Sciatic nerve (tissue), 2 donors: ENCODE measurements around the gene EFCAB8. TPM values are rescaled to one million over a fixed set of nuclear protein-coding genes. Genes with fewer than 3 reads are reported as not detected.

Experiments used
- ATAC-seq: fragments of 200-7000 bp; cut with Tn5 transposase; one replicate; pipeline ENCODE4 v1.9.1; 2020; ENCODE audit warnings: mild to moderate bottlenecking, moderate library complexity
- DNase-seq: peaks from one replicate; pipeline ENCODE4 v3.0.0-alpha.2; 2020; ENCODE audit warnings: low spot score
- intact Hi-C: fragments of 100-400 bp; cut with DNase I; formaldehyde crosslinking; loops from one replicate; pipeline ENCODE4 v1.14.2; 2022
- total RNA-seq: library from RNA; stranded (reverse); fragmentation: NEBNext Ultra II Directional; extraction: Animal tissue kit (Norgen Biotek cat#: 25700); gene quantifications from one replicate; pipeline ENCODE4 v1.2.1, GENCODE V29; 2021
- donor health status: DM: no; HTN: no; CAD: no.
- donor health status: DM: no; HTN: no; CAD: no.

Gene EFCAB8
- total RNA-seq, 1 donor from 2014 or later: 1.1 TPM

- intact Hi-C loops: no loop called here
- ATAC-seq: no peak
- DNase-seq: no peak
Measured at GRCh38 chr20:32976746-32977145, 118.0 kb downstream of the EFCAB8 start.

- intact Hi-C loops: no loop called here
- ATAC-seq (no peak), DNase-seq (no peak)
Measured at GRCh38 chr20:32977281-32978008, 118.7 kb downstream of the EFCAB8 start.

- DNase-seq: no peak
- intact Hi-C loops: no loop called here
- ATAC-seq: no peak
Measured at GRCh38 chr20:32978009-32978335, 119.2 kb downstream of the EFCAB8 start.

- peak; percentile 46 for DNase-seq
- intact Hi-C loops: no loop called here
- peak; percentile 4 for ATAC-seq
Measured at GRCh38 chr20:32979201-32979998, 120.7 kb downstream of the EFCAB8 start.

- DNase-seq: peak; percentile 84
- intact Hi-C loops: no loop called here
- ATAC-seq: peak; percentile 79
Measured at GRCh38 chr20:32980131-32980941, 121.6 kb downstream of the EFCAB8 start.

- DNase-seq (no peak), ATAC-seq (no peak)
- intact Hi-C loops: no loop called here
Measured at GRCh38 chr20:32980990-32981389, 122.3 kb downstream of the EFCAB8 start.

- intact Hi-C loops: no loop called here
- DNase-seq: no peak
- no peak for ATAC-seq
Measured at GRCh38 chr20:32982617-32983458, 124.1 kb downstream of the EFCAB8 start.

GRCh38 chr20:32983459-32984112 is 124.9 kb downstream of the EFCAB8 start:
- intact Hi-C loops: no loop called here
- DNase-seq: no peak
- no peak for ATAC-seq

- DNase-seq (no peak), ATAC-seq (no peak)
- intact Hi-C loops: no loop called here
Measured at GRCh38 chr20:32984196-32984595, 125.5 kb downstream of the EFCAB8 start.

- ATAC-seq: no peak
- no peak for DNase-seq
Measured at GRCh38 chr20:32984631-32985354, 126.1 kb downstream of the EFCAB8 start.

GRCh38 chr20:32985596-32985995 is 126.9 kb downstream of the EFCAB8 start:
- intact Hi-C loops: no loop called here
- no peak for DNase-seq
- no peak for ATAC-seq

More at GRCh38 chr20:32984631-32985354, 126.1 kb downstream of the EFCAB8 start:
- intact Hi-C loops: no loop called here

GRCh38 chr20:32986331-32986966 is 127.7 kb downstream of the EFCAB8 start:
- ATAC-seq (no peak), DNase-seq (no peak)
- intact Hi-C loops: no loop called here

- intact Hi-C loops: no loop called here
- ATAC-seq: no peak
- no peak for DNase-seq
Measured at GRCh38 chr20:32987044-32987825, 128.5 kb downstream of the EFCAB8 start.

GRCh38 chr20:32988008-32988407 is 129.3 kb downstream of the EFCAB8 start:
- DNase-seq (no peak), ATAC-seq (no peak)
- intact Hi-C loops: no loop called here

GRCh38 chr20:32989507-32990283 is 131.0 kb downstream of the EFCAB8 start:
- intact Hi-C loops: no loop called here
- ATAC-seq (no peak), DNase-seq (no peak)

GRCh38 chr20:32990426-32990825 is 131.7 kb downstream of the EFCAB8 start:
- ATAC-seq (no peak), DNase-seq (no peak)
- intact Hi-C loops: no loop called here
